A549 (cell line): Measurements from ENCODE around the gene TRIO.

Source experiments
- CHD4 ChIP-seq: fragments of 200-600 bp; sonication (generic); IDR thresholded peaks from 2 replicates; pipeline ENCODE4 v1.6.1; 2016; ENCODE audit warnings: antibody characterized with exemption, mild to moderate bottlenecking, borderline replicate concordance
- CTCF ChIP-seq: fragments of >200 bp; sonication (Bioruptor Twin); formaldehyde crosslinking; IDR thresholded peaks from 3 replicates; pipeline ENCODE4 v1.5.1; 2016
- FOSL2 ChIP-seq, 2 experiments: fragments of 450-650 bp in 1 of 2; fragments of >200 bp in 1 of 2; sonication (Bioruptor Twin) in 1 of 2; formaldehyde crosslinking; IDR thresholded peaks; 2 replicates each; pipeline versions ENCODE4 v1.5.0 to v1.6.1; 2016 to 2020; ENCODE audit warnings: mild to moderate bottlenecking in 1 of 2, moderate library complexity in 1 of 2
- HDAC2 ChIP-seq: fragments of 200-600 bp; sonication (generic); IDR thresholded peaks from 2 replicates; pipeline ENCODE4 v1.6.1; 2016
- HOXB13 ChIP-seq: fragments of 250-450 bp; sonication (Bioruptor Pico); IDR thresholded peaks from 2 replicates; pipeline ENCODE4 v1.5.0; 2020; ENCODE audit warnings: low read depth, mild to moderate bottlenecking, moderate library complexity
- NFE2L2 ChIP-seq: fragments of 150-350 bp; conservative IDR thresholded peaks from 2 replicates; pipeline ENCODE4 v1.6.1; 2014; ENCODE audit warnings: low read length
- POLR2A ChIP-seq: IDR thresholded peaks from 2 replicates; pipeline ENCODE4 v1.6.1; 2012; ENCODE audit warnings: mild to moderate bottlenecking, low read length
- RAD21 ChIP-seq, 2 experiments: fragments of >200 bp in 1 of 2; sonication (Bioruptor Twin) in 1 of 2; formaldehyde crosslinking in 1 of 2; IDR thresholded peaks in 1 of 2; conservative IDR thresholded peaks in 1 of 2; 2 replicates in 1 of 2; 3 replicates in 1 of 2; pipeline ENCODE4 v1.6.1; 2012 to 2018; ENCODE audit warnings: inconsistent platforms in 1 of 2
- REST ChIP-seq: fragments of 200-600 bp; sonication (generic); IDR thresholded peaks from 2 replicates; pipeline ENCODE4 v1.6.1; 2016; ENCODE audit warnings: antibody characterized with exemption, mild to moderate bottlenecking, moderate library complexity
- RFX5 ChIP-seq: fragments of 450-650 bp; IDR thresholded peaks from 2 replicates; pipeline ENCODE4 v1.7.1; 2014; ENCODE audit warnings: antibody characterized with exemption, mild to moderate bottlenecking, moderate library complexity
- TFCP2L1 ChIP-seq: fragments of 250-450 bp; sonication (Bioruptor Pico); IDR thresholded peaks from 2 replicates; pipeline ENCODE4 v1.5.0; 2021; ENCODE audit warnings: mild to moderate bottlenecking
- TP53 ChIP-seq: fragments of 250-450 bp; sonication (Bioruptor Pico); IDR thresholded peaks from 2 replicates; pipeline ENCODE4 v1.5.0; 2021; ENCODE audit warnings: mild to moderate bottlenecking, moderate library complexity

- TF ChIP-seq HDAC2 (no peak), CHD4 (no peak), RFX5 (no peak), CTCF (no peak), FOSL2 (IDR thresholded peaks at IDR 0.05) (no peak), FOSL2 (CRISPR knock-in tag; IDR thresholded peaks at IDR 0.05) (no peak), REST (no peak), HOXB13 (no peak), RAD21 (conservative IDR thresholded peaks at IDR 0.05 in 1 of 2, IDR thresholded peaks at IDR 0.05 in 1 of 2) (no peak), POLR2A (no peak), NFE2L2 (no peak), TFCP2L1 (no peak), TP53 (no peak)
These were observed 314.3 kb downstream of the TRIO start for GRCh38 chr5:14457476-14457875.
